Measurements from ENCODE around the gene C11orf54. TPM values are rescaled to one million over a fixed set of nuclear protein-coding genes. Genes with fewer than 3 reads are reported as not detected.

Gene C11orf54
- total and polyA plus RNA-seq, 4 donors: 60.8 to 154 (median 114) TPM

GRCh38 chr11:93738647-93739081, 2.8 kb upstream of the C11orf54 start:
- WGBS: 67% methylated on average over 6 of the region's 6 CpGs
- no peak overlapping the region for H3K27ac ChIP-seq (ENCODE audit: low read depth in 1 of 2, low read length in 2 of 2)
- peaks cover 4 to 50% (median 46%) of the 10 kb centered on the region in 4 donors for H3K36me3 ChIP-seq (ENCODE audit: control insufficient read depth in 4 of 4, insufficient read depth in 3 of 4, low read depth in 1 of 4, low read length in 3 of 4)
- no peak overlapping the region for H3K9ac ChIP-seq (ENCODE audit: low read depth in 1 of 2, low read length in 2 of 2)
- H3K4me1 ChIP-seq (ENCODE audit: control insufficient read depth in 4 of 4, insufficient read depth in 4 of 4, low read length in 3 of 4): peaks cover 3 to 24% (median 19%) of the 10 kb centered on the region in 4 donors
- H3K27me3 ChIP-seq (ENCODE audit: control insufficient read depth in 4 of 4, insufficient read depth in 4 of 4, low read length in 3 of 4): no peaks in the 10 kb centered on the region
- no peak for DNase-seq (ENCODE audit: low spot score)
- TF ChIP-seq HNF4G (IDR thresholded peaks at IDR 0.05) (no peak), HNF4A (conservative IDR thresholded peaks at IDR 0.05) (no peak), JUND (IDR thresholded peaks at IDR 0.05) (no peak), RXRA (IDR thresholded peaks at IDR 0.05) (no peak), YY1 (IDR thresholded peaks at IDR 0.05) (no peak), TAF1 (conservative IDR thresholded peaks at IDR 0.05) (no peak), SP1 (IDR thresholded peaks at IDR 0.05) (no peak), EGR1 (IDR thresholded peaks at IDR 0.05; ENCODE audit: low read depth in 2 of 2) (no peak), NR2F2 (IDR thresholded peaks at IDR 0.05) (no peak), FOXA1 (IDR thresholded peaks at IDR 0.05) (no peak)
- H3K4me3 ChIP-seq (ENCODE audit: low read depth in 1 of 3, low read length in 3 of 3): no peak overlapping the region
- H3K9me3 ChIP-seq (ENCODE audit: control insufficient read depth in 4 of 4, low read length in 3 of 4): no peaks in the 10 kb centered on the region

DNA sequence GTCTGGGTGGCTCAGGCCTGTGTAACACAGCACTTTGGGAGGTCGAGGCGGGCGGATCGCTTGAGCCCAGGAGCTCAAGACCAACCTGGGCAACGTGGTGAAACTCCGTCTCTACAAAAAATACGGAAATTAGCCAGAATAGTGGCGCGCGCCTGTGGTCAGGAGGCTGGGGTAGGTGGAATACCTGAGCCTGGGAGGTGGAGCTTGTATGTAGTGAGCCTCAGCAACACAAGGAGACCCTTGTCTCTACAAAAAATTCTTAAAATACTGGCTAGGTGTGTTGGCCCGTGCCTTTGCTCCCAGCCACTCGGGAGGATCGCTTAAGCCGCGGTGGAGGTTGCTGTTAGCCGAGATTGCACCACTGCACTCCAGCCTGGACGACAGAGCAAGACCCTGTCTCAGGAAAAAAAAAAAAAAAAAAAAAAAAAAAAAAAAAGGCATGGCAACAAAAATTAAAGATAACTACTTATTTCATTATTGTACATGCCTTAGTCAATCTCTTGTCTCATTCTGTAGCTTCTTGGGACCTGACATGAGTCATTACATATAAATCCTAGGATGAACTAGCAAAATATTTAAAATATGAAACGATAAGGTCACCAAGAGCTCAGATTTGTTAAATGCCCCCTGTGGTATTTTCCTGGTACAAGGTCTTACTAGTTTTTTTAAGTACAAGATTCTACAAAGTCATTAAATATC, 1.3 kb upstream of the C11orf54 start:
- Histone ChIP-seq H3K36me3 (ENCODE audit: control insufficient read depth in 4 of 4, insufficient read depth in 3 of 4, low read depth in 1 of 4, low read length in 3 of 4) (peaks cover 0 to 35% (median 33%) of the 10 kb centered on the region in 4 donors), H3K27ac (ENCODE audit: low read depth in 1 of 2, low read length in 2 of 2) (no peak overlapping the region), H3K9ac (ENCODE audit: low read depth in 1 of 2, low read length in 2 of 2) (peak overlapping the region; percentile 26 to 95), H3K9me3 (ENCODE audit: control insufficient read depth in 4 of 4, low read length in 3 of 4) (no peaks in the 10 kb centered on the region), H3K27me3 (ENCODE audit: control insufficient read depth in 4 of 4, insufficient read depth in 4 of 4, low read length in 3 of 4) (no peaks in the 10 kb centered on the region), H3K4me1 (ENCODE audit: control insufficient read depth in 4 of 4, insufficient read depth in 4 of 4, low read length in 3 of 4) (peaks cover 1 to 39% (median 31%) of the 10 kb centered on the region in 4 donors), H3K4me3 (ENCODE audit: low read depth in 1 of 3, low read length in 3 of 3) (peak overlapping the region; percentile 79 to 97 (median 83))
- TF ChIP-seq RXRA (IDR thresholded peaks at IDR 0.05) (no peak), FOXA2 (IDR thresholded peaks at IDR 0.05) (no peak), GABPA (IDR thresholded peaks at IDR 0.05 in 1 of 2, conservative IDR thresholded peaks at IDR 0.05 in 1 of 2) (no peak), SP1 (IDR thresholded peaks at IDR 0.05) (no peak), NR2F2 (IDR thresholded peaks at IDR 0.05) (no peak)
- TF ChIP-seq, protein P1, sequence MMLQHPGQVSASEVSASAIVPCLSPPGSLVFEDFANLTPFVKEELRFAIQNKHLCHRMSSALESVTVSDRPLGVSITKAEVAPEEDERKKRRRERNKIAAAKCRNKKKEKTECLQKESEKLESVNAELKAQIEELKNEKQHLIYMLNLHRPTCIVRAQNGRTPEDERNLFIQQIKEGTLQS (IDR thresholded peaks at IDR 0.05): no peak
- no peak for DNase-seq (ENCODE audit: low spot score)
- WGBS: 15% methylated on average over 18 of the region's 18 CpGs

- Histone ChIP-seq H3K27ac (ENCODE audit: low read depth in 1 of 2, low read length in 2 of 2) (peak overlapping the region; percentile 98 to 99), H3K4me1 (ENCODE audit: control insufficient read depth in 4 of 4, insufficient read depth in 4 of 4, low read length in 3 of 4) (peaks cover 1 to 42% (median 31%) of the 10 kb centered on the region in 4 donors), H3K4me3 (ENCODE audit: low read depth in 1 of 3, low read length in 3 of 3) (peak overlapping the region; percentile 79 to 97 (median 83)), H3K36me3 (ENCODE audit: control insufficient read depth in 4 of 4, insufficient read depth in 3 of 4, low read depth in 1 of 4, low read length in 3 of 4) (peaks cover 0 to 30% (median 28%) of the 10 kb centered on the region in 4 donors), H3K9me3 (ENCODE audit: control insufficient read depth in 4 of 4, low read length in 3 of 4) (no peaks in the 10 kb centered on the region), H3K27me3 (ENCODE audit: control insufficient read depth in 4 of 4, insufficient read depth in 4 of 4, low read length in 3 of 4) (no peaks in the 10 kb centered on the region), H3K9ac (ENCODE audit: low read depth in 1 of 2, low read length in 2 of 2) (peak overlapping the region; percentile 26 to 95)
- TF ChIP-seq, protein P2, sequence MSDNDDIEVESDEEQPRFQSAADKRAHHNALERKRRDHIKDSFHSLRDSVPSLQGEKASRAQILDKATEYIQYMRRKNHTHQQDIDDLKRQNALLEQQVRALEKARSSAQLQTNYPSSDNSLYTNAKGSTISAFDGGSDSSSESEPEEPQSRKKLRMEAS (IDR thresholded peaks at IDR 0.05): no peak
- TF ChIP-seq EGR1 (IDR thresholded peaks at IDR 0.05; ENCODE audit: low read depth in 2 of 2) (no peak), TAF1 (conservative IDR thresholded peaks at IDR 0.05) (no peak), ZBTB33 (IDR thresholded peaks at IDR 0.05) (no peak), GABPA (IDR thresholded peaks at IDR 0.05 in 1 of 2, conservative IDR thresholded peaks at IDR 0.05 in 1 of 2) (no peak), HNF4G (IDR thresholded peaks at IDR 0.05) (no peak), CTCF (IDR thresholded peaks at IDR 0.05; ENCODE audit: low read depth, low read length, missing input control) (no peak), REST (IDR thresholded peaks at IDR 0.05) (no peak)
- TF ChIP-seq, protein P1 (IDR thresholded peaks at IDR 0.05): no peak
- DNase-seq (ENCODE audit: low spot score): peak; percentile 58
- WGBS: under 1% methylated on average over 20 of the region's 20 CpGs
Observed at GRCh38 chr11:93740730-93741093, 760 bp upstream of the C11orf54 start.

Measured in liver (tissue), 9 donors.